Left forelimb (tissue), 1 donor: ENCODE measurements around the gene VTCN1.
"Not testable (repeated sequence)": the region's sequence is repeated elsewhere in the genome, so short reads cannot be mapped to it uniquely, and the experiment has no call there.

Experiments used
- DNase-seq: peaks from one replicate; pipeline ENCODE4 v3.0.0-alpha.2; 2018; ENCODE audit warnings: low spot score

Gene VTCN1

DNA sequence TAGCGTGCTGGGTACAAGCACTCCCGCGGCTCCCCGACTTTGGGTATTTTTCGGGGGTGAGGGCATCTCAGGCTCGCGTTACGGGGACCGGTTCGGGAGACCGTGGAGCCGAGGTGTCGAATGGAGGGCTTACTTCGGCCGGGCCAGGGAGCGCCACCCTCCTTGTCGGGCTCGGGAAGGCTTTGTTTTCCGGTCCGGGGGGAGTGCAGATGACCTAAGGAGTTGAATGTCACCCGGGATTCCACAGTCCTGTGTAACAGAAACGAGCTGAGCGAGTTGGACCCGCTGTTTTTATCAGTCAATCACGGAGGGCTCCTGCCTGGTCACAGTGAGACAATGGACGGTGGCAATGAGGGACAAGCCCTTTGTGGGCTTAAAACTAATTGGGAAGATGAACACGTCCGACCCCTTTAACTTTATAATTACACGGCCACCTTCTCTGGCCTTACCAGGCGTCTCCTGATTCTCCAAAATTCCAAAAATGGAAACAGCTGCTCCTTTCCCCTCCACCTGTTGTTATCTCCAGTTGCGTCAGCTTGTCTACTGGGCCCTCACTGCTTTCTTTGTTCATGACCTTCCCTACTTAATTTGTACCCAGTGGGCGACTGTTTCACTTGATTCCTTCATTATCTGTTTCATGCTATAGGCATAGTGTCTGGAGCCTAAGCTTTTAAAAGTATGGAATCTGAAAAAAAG is 88.2 kb downstream of the VTCN1 start:
- DNase-seq: no peak

DNA sequence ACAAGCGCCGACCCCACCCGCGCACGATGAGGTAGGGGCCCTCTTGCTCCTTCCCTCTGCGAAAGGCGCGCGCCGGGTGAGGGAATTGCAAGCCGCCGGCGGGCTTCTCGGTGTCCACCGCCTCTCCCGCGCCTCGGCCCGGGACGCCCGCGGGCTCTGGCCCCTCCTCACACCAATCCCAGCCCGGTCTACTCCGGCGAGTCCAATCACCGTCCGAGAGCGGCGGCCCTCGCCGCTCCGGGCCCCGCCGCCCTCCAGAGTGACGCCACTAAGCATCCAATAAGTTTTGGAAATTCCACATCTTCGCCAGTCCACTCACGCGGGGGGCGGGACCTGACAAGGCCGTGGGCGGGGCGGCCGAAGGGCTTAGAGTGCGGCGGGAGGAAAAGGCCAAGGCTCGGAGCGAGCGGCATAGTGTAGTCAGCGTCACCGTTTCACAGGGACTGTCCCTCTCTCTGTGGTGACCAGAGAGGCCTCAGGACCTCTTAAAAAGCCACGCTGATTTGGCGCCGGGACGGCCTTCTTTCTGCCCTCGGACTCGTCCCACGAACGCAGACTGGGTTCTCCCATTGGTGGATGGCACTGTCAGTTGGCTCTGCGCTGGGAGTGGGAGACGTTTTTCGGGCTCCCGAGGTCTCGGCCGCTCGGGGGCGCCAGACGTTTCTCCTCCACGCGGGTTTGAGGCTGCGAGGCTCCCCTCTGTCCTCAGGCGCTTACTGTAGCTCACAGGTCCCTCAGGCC is 89.0 kb downstream of the VTCN1 start, which contains the start of gene TRIM45:
Gene TRIM45, minus strand, starts transcription at position 161 of the 741 bp plus-strand sequence. CDS start 548 bp downstream, outside the sequence.
- DNase-seq: peak; percentile 97

DNA sequence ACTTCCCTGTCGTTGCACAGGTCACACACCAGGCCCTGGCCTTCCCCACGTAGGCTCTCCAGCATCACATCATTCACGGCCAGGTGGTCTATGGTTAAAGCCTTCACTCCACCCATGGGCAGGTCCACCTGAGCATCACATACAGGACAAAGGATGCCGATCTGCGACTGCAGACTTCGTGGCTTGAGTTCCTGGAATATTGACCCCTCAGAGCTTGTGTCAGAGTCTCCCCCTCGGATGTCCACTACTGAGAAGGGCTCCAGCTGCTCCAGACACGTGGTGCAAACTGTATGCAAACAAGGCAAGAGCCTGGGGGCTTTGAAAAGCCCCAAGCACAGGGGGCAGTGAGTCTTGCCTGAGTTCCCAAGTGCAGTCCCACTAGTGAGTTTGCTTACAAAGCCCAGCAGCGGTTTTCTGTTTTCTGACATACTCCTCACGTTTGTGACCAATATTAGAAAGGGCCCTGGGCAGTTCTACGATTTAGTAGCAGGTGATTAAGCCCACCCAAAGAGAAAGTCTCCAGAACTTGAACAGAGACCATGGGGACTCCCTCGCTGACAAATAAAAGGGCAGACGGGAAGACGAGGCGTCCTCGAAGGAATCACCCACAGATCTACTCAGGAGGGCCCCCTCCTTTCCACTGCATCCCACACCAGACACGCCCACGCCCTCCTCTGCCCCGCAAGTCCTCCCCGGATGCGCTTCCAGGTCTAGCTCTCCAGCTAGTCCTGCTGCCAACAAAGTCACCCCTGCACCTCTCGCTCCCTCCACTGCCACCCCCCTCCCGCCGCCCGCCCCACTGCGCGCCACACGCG is 89.7 kb downstream of the VTCN1 start:
- no peak for DNase-seq

DNA sequence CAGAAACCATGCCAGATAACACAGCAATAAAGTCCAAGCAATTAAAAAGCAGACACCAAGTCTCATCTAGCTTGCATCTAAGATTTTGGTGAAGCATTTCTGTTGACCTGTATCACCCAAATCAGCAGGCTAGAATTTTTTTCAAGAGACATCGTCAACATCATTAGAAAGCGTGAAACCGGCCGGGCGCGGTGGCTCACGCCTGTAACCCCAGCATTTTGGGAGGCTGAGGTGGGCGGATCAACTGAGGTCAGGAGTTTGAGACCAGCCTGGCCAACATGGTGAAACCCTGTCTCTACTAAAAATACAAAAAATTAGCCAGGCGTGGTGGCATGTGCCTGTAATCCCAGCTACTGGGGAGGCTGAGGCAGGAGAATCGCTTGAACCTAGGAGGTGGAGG is 91.6 kb downstream of the VTCN1 start:
- DNase-seq: not testable (repeated sequence)

DNA sequence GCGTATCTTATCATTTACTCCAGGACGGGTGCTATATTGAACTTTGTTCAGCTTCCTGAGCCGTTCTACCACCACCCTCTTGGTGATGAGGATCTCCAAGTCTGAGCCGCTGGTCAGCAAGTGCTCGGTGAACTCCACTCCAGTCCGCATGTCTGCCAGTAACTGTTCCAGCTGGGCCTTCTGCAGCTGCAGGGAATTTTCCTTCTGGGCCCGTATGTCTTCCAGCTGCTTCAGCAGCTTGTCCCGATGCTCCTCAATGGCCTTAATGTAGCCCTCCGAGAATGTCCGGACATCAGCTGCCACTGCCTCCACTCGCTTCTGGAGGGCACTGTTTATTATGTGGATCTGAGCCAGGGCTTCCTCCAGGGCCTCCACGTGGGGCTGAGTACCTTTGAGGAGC is 92.6 kb downstream of the VTCN1 start:
- no peak for DNase-seq

DNA sequence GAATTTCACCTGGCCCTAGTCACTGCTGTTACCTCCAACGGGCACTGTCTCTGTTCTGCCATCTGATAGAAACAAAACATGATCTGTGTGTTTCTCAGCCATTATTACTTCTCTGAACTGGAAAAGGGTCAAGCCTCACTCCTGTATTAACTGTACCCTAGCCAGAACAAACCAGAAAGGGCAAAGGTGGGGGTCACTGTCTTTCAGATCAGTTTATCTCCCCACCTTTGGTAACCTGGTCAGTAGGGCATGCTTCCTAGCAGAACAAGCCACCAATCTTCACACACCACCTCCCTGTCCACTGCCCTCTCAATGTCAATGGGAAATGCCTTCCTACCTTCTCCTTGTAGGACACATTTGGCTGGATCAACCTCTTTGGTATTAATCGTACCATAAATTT is 93.0 kb downstream of the VTCN1 start:
- DNase-seq: no peak

DNA sequence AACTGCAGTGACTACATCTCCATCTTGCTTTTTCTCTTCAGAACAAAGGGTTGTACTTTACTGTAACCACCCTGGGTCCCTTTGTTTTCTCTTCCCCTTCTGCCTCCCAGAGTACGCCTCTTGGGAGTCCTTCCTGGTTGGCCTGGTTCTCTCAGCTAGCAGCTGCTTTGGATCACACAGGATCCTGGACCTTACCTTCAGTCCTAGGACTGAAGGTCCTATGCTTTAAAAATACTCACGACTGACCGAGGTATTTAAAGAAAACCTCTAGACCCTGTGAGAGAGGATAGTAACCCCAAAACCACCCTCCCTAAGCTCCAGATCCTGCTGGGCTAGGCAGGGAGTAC is 94.0 kb downstream of the VTCN1 start:
- DNase-seq: no peak

DNA sequence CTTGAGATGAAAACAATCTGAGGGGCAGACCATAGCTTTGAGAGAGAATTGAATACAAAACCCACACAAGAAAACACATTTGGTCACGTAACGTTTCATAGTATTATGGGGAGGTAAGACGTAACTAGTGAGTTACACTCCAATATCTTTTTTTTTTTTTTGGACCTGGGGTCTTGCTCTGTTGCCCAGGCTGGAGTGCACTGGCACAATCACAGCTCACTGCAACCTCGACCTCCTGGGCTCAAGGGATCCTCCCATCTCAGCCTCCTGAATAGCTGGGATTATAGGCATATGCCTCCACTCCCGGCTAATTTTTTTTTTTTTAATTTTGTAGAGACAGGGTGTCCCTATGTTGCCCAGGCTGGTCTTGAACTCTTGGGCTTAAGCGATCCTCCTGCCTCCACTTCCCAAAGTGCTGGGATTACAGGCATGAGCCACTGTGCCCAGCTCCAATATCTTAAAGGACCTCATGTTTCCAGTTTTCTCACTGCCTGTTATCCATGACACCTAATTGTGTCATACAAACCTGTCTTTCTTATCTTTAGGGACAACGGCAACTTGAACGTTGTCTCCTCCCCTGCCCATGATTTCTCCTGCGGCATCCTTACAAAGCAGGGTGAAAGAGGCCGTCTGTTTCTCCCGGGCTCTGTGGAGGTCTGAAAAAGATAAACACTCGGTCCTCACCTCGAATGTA is 94.5 kb downstream of the VTCN1 start:
- no peak for DNase-seq

DNA sequence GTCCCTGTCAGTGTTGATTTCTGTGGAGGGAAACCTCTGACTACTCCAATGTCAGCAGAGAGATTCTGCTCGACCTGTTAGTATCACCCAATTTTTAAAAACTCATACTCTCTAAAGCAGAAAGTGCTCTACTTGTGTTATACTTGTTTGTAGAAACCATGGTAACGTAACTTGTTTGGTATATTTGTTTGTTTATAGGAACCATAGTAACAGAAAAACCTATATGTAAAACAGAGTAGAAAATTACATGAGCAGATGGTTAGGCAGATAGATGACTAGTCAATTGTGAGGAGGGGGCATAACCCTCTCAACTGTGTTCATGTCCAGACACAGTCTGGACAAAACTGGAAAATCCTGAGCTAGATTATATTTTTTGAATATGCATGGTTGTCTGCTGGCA is 95.8 kb downstream of the VTCN1 start:
- DNase-seq: no peak

DNA sequence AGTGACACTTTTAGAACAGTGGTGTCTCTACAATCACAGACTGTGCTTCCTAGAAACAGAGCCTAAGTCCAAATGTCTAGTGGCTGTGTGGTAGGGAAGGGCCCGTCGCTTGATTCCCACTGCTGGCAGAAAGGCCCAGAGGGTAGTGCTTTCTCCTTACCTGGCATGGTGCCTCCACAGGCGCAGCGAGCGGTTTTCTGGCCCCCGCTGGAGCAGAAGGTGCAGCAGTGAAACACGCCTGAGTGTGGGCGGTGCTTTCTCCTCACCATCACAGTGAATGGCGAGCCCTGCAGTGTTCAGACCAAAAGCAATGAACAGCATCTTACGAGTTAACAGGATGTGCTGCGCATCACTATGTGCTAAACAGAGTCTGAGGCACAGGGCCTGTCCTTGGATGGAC is 97.5 kb downstream of the VTCN1 start:
- no peak for DNase-seq

DNA sequence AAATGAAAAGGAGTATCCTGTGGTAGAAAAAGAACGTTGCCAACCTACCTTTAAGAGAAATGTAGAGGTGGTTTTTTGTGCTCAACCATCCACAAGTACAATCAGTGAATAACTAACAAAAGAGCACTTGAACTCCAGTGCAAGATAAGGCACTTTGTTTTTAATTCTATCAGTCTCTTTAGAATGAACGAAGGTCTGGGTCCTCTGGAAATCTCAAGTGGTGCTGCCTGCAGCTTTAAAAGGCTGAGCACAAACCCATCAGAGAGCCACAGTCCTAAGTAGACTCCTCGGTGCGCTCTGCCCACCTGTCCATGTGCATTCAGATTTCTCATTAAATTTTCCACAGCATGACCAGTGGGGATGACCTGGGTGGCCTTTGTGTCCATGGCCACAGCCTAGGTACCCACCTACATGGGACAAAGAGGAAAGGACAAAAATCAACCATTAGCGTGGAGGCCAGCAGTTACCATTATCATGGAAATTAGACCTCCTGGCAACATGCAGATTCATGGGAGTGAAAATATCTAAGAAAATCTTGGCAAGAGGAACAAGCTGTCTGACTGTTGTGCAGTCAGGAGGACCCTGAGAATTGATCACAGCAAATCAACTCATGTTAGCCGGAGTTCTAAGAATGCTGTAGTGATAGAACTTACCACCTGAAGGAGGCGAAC is 98.5 kb downstream of the VTCN1 start:
- DNase-seq: no peak

DNA sequence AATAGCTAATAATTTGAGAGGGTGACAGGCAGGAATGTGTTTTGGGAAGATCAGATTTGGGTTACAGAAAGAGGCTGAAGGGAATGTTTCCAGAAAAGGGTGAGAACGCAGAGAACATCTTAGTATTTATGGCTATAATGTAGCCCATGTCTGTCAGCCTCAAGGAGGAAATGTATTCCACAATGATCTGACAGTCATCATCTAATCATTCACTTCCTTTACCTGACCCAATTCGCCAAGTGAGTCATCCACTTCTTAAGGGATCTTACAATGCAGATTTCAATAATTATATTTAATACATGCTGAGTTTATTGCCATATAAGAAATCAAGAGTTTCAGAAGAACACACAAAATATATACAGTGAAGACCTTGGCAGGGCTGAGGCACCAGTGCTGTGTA is 100.0 kb downstream of the VTCN1 start:
- no peak for DNase-seq

DNA sequence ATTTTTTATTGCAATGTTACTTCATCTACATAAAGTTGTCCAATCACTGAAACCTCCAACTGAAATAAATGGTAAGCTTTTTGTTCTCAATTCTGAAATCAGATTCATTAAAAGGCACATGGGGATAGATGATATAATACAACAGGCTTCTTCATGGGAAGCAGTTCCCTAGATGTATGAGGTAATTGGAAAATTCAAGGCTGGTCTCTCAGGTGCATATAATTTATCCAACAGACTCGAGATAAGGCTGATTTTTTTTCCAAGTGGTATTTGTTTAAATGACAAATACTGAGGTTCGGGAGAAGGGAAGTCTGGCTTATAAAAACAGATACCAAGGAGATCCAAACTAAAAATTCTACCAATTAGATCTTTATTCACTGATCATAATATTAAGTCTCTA is 103.4 kb downstream of the VTCN1 start:
- DNase-seq: no peak

DNA sequence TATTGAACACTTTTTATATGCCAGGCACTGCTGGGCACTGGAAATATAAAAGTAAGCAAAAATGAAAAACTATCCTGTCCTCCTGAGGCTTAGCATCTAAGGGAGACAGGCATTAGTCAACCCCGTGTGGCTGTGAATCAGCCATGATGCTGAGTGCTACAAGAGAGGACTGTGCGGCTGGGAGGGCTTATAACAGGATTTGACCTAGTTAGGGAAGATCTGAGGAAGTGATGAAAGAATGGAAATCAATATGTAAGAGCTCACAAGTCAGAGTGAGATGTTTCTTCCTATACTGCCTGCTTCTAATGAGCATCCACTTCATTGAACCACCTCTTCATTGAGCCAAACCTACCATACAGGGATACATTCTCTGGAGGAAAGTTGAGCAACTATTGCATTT is 104.2 kb downstream of the VTCN1 start:
- no peak for DNase-seq

DNA sequence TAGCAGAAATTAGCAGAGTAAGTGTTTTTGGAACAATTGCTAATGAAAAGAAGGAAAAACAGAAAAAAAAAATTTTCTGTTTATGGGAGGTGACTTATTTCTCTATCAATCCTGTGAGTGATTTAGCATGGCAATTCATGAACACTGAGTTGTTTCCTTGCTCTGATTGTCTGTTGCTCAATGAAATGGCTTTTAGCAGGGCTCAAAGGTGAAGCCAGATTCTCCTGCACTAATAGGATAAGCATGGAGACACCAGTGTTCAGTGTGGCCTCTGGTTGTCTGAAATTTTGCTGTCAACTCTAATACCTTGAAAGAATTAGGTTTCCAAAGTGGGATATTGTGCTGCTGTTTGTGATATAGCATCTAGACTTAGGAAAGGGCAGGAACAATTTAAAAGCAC is 105.0 kb downstream of the VTCN1 start:
- no peak for DNase-seq

DNA sequence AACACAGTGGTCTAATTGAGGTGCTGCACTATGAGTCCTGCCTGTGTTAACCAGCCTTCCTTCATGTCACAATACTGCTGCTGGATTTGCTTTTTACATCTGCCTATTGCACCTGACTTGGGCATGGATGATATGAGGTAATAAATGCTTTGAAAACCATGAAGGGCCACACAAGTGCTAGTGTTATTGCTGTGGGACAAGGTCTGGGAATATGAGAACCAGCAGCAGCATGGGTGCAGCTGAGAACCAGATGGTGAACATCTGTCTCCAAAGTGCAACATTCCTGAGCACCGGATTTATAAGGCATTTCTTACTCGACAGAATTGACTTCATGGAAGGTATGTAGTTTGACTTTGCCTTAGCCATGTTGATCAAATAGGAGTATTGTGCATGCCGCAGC is 105.7 kb downstream of the VTCN1 start:
- DNase-seq: no peak

DNA sequence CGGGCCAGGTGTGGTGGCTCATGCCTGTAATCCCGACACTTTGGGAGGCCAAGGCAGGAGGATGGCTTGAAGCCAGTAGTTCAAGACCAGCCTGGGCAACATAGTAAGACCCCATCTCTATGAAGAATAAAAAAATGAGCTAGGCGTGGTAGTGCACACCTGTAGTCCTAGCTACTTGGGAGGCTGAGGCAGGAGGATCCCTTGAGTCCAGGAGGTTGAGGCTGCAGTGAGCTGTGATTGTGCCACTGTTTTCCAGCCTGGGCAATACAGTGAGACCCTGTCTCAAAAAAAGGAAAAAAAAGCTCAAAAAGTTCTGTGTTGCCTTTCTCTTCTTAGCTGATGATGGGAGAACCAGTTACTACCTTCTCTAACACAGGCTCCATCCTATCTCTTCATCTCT is 108.9 kb downstream of the VTCN1 start:
- DNase-seq: not testable (repeated sequence)

DNA sequence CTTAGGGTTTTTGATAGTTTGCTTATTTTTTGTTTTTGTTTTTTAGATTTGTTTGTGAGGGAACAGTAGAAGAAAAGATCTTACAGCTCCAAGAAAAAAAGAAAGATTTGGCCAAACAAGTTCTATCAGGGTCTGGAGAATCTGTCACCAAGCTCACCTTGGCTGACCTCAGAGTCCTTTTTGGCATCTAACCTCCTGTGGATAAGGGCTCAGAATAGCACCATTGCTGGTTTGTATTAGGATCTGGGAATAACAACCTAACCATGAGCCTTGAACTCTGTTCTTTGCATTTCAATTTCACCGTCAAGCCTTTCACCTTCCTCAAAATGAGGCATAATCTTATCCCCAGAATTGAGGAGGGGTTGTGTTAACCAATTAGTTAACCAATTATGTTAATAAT is 109.4 kb downstream of the VTCN1 start:
- DNase-seq: no peak

DNA sequence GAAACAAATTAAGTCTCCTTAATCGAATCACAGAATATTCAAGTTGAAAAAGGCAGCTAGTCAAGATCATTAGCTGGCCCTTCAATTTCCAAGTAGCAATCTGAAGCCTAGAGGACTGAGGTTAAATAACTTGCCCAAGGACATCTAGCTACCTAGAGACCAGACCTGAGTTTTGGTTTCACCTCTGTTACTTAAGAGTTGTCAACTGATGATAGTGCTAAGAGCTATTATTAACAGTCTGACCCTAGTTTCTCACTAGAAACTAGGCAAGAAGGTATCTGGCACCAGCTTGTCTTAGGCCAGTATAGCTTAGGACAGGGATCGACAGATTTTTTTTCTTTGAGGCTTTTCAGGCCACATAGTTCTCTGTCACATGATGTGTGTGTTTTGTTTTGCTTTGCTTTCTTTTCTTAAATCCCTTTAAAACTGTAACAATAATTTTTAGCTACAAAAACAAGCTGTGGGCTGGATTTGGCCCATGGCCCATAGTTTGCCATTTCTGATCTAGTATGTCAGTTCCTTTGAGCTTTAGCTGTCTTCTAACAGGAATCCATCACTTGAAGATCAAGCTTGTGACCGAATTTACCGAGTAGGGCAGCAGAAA is 112.3 kb downstream of the VTCN1 start:
- no peak for DNase-seq

DNA sequence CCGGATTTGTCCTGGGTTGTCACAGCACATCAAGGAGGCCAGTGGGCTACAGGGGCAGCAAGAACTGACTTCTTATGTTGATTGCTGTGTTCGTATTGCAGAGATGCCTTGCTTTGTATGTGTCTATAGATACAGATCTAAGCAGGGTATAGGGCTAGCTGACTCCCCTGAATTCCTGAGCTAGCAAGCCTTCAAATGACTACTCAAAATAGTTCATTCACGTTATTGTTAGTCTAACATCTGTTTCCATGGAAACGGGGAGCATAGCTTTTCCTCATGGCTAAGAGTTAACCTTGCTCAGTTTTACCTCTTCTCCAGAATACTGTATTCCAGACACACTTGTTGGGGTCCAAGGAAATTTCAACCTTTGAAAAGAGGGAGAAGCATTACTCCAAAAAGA is 113.3 kb downstream of the VTCN1 start:
- DNase-seq: no peak

DNA sequence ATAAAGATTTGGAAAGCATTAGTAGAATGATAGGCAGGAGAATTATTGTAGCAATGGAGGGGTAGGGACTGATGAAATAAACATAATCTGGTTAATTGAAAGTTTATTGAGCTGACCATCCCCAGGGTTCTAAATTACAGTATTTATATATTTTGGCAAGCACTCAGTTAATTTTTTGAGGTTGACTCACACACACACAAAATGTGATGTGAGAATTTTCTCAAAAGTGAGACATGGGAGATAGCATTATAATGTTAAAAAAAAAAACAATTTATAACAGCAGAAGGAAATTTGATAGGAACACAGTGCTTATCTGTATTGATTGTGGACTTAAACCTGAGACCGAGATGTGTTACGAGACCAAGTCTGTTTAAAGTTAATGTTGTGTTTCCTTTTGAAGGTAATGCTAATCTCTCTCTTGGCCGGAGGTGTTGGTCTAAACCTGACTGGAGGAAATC is 113.7 kb downstream of the VTCN1 start:
- no peak for DNase-seq
